DOHH2 (cell line): ENCODE data around the gene MMP2.

Source experiments
- H3F3A ChIP-seq: fragments of 200-600 bp; sonication (generic), shearing (Covaris generic); 2 replicates; pipeline ENCODE4 v1.6.0; 2016; ENCODE audit warnings: antibody characterized with exemption, mild to moderate bottlenecking; ENCODE audit not compliant: control insufficient read depth, insufficient read depth
- H3K27ac ChIP-seq: fragments of 200-600 bp; sonication (generic); 2 replicates; pipeline ENCODE4 v1.5.1; 2014; ENCODE audit warnings: low read depth, mild to moderate bottlenecking, low read length, moderate library complexity
- H3K27me3 ChIP-seq: fragments of 200-600 bp; sonication (generic); 2 replicates; pipeline ENCODE4 v1.6.1; 2014; ENCODE audit warnings: mild to moderate bottlenecking, low read length, mixed read lengths; ENCODE audit not compliant: control insufficient read depth
- H3K36me3 ChIP-seq: fragments of 200-600 bp; sonication (generic); 2 replicates; pipeline ENCODE4 v1.6.1; 2014; ENCODE audit warnings: mild to moderate bottlenecking, low read length, moderate library complexity, mixed read lengths; ENCODE audit not compliant: control insufficient read depth
- H3K4me1 ChIP-seq: fragments of 200-600 bp; sonication (generic); 2 replicates; pipeline ENCODE4 v1.6.1; 2014; ENCODE audit warnings: mild to moderate bottlenecking, low read length, mixed read lengths; ENCODE audit not compliant: control insufficient read depth
- H3K4me2 ChIP-seq: fragments of 200-600 bp; sonication (generic); 2 replicates; pipeline ENCODE4 v1.6.0; 2014; ENCODE audit warnings: mild to moderate bottlenecking, low read length, moderate library complexity
- H3K4me3 ChIP-seq: fragments of 200-600 bp; sonication (generic); 2 replicates; pipeline ENCODE4 v1.5.1; 2014; ENCODE audit warnings: mild to moderate bottlenecking, low read length, mixed read lengths
- H3K79me2 ChIP-seq: fragments of 200-600 bp; sonication (generic); 2 replicates; pipeline ENCODE4 v1.6.1; 2014; ENCODE audit warnings: mild to moderate bottlenecking, low read length, mixed read lengths; ENCODE audit not compliant: control insufficient read depth
- H3K9me2 ChIP-seq: fragments of 200-600 bp; sonication (generic); replicated peaks from 2 replicates; pipeline ENCODE4 v1.6.1; 2014; ENCODE audit warnings: mild to moderate bottlenecking, low read length, mixed read lengths; ENCODE audit not compliant: control insufficient read depth
- H3K9me3 ChIP-seq: fragments of 200-600 bp; sonication (generic); 2 replicates; pipeline ENCODE4 v1.6.1; 2014; ENCODE audit warnings: antibody characterized with exemption, low read length, mixed read lengths; ENCODE audit not compliant: control insufficient read depth, insufficient read depth
- H4K20me1 ChIP-seq: fragments of 200-600 bp; sonication (generic); 2 replicates; pipeline ENCODE4 v1.6.0; 2014; ENCODE audit warnings: low read depth, mild to moderate bottlenecking, antibody characterized with exemption, low read length, moderate library complexity; ENCODE audit not compliant: control insufficient read depth, insufficient read depth
- EZH2phosphoT487 ChIP-seq: fragments of 200-600 bp; sonication (generic); IDR thresholded peaks from 2 replicates; pipeline ENCODE4 v1.6.1; 2017; ENCODE audit warnings: borderline replicate concordance, mild to moderate bottlenecking, antibody characterized with exemption, low read length, moderate library complexity, mixed read lengths
- TF ChIP-seq, protein P1 (sequence below): fragments of 200-600 bp; sonication (generic); IDR thresholded peaks from one replicate; pipeline ENCODE4 v1.5.1; 2014; ENCODE audit warnings: antibody characterized with exemption, mild to moderate bottlenecking, low read depth, low read length; ENCODE audit not compliant: poor library complexity, severe bottlenecking

The MMP2 gene

GRCh38 chr16:55467898-55468297 is 11.1 kb upstream of the MMP2 start:
- H3K9me3 ChIP-seq: no peaks in the 10 kb centered on the region

DNA sequence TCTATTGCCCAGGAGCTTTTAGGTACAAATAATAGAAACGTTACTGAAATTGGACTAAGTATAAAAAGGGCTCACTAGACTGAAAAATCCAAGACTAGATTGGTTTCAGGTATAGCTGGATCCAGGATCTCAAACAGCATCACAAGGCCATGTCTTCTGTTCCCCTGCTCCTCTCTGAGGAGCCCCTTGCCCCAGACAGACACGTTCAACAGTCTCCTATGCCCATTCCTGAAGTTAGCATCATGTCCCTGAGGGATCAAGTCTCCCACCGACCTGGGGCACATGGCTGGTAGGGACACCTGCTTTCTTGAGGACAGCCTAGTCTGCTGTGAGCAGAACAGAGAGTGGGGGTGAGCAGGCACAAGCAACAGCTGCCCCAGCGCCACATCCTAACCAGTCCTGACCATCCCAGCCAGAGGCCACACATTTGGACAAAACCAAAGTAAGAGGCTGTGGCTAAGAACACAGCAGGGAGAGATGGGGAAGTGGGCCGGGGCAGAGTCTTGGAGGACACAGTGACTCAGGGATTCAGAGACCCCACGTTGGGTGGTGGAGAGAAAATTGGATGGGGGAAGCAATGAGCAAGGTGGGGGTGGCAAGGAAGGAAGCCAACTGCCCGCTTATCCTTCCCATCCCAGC is 10.5 kb upstream of the MMP2 start:
- Histone ChIP-seq H3F3A (no peaks in the 10 kb centered on the region), H3K9me2 (no peaks in the 10 kb centered on the region), H3K4me3 (no peak overlapping the region), H3K27ac (no peak overlapping the region), H3K4me2 (no peak overlapping the region), H3K4me1 (no peaks in the 10 kb centered on the region), H3K36me3 (no peaks in the 10 kb centered on the region), H3K27me3 (no peaks in the 10 kb centered on the region), H3K79me2 (no peaks in the 10 kb centered on the region), H3K9me3 (no peaks in the 10 kb centered on the region), H4K20me1 (no peaks in the 10 kb centered on the region)
- TF ChIP-seq EZH2phosphoT487: no peak
- TF ChIP-seq, protein P1, sequence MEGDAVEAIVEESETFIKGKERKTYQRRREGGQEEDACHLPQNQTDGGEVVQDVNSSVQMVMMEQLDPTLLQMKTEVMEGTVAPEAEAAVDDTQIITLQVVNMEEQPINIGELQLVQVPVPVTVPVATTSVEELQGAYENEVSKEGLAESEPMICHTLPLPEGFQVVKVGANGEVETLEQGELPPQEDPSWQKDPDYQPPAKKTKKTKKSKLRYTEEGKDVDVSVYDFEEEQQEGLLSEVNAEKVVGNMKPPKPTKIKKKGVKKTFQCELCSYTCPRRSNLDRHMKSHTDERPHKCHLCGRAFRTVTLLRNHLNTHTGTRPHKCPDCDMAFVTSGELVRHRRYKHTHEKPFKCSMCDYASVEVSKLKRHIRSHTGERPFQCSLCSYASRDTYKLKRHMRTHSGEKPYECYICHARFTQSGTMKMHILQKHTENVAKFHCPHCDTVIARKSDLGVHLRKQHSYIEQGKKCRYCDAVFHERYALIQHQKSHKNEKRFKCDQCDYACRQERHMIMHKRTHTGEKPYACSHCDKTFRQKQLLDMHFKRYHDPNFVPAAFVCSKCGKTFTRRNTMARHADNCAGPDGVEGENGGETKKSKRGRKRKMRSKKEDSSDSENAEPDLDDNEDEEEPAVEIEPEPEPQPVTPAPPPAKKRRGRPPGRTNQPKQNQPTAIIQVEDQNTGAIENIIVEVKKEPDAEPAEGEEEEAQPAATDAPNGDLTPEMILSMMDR: no peak

More at GRCh38 chr16:55467898-55468297, 11.1 kb upstream of the MMP2 start:
- Histone ChIP-seq H3K4me2 (no peak overlapping the region), H3K79me2 (no peaks in the 10 kb centered on the region), H3K4me1 (no peaks in the 10 kb centered on the region), H4K20me1 (no peaks in the 10 kb centered on the region), H3K36me3 (no peaks in the 10 kb centered on the region), H3F3A (no peaks in the 10 kb centered on the region), H3K4me3 (no peak overlapping the region), H3K27me3 (no peaks in the 10 kb centered on the region), H3K9me2 (no peaks in the 10 kb centered on the region), H3K27ac (no peak overlapping the region)
- no peak for TF ChIP-seq EZH2phosphoT487
- TF ChIP-seq, protein P1: no peak

DNA sequence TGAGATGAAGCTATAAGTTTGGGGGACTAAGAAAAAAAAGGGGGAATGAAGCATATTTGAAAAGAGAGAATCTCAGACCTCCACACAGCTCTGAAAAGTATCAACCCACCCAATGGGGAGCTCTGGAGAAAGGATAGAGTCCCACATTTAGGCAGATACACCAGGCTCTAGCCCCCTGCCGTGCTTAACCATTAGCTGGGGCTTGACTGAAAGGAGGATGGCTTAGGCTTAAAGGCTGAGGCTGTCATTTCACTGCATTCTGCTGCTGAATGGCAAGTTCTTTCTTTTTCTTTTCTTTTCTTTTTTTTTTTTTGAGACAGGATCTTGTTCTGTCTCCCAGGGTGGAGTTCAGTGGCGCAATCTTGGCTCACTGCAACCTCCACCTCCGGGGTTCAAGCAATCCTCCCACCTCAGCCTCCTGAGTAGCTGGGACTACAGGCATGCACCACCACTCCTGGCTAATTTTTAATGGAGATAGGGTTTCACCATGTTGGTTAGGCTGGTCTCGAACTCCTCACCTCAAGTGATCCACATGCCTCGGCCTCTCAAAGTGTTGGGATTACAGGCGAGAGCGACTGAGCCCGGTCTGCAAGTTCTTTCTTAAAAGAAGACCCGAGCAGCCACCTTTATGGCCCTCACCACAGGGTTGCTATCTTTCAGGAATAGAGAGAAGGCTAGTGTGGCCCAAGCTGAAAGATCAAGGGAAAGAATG is 9.0 kb upstream of the MMP2 start:
- H3K9me2 ChIP-seq: no peaks in the 10 kb centered on the region
- H3K27ac ChIP-seq: no peak overlapping the region
- no peaks in the 10 kb centered on the region for H3K9me3 ChIP-seq
- H4K20me1 ChIP-seq: no peaks in the 10 kb centered on the region
- H3K27me3 ChIP-seq: no peaks in the 10 kb centered on the region
- no peak overlapping the region for H3K4me2 ChIP-seq
- no peak overlapping the region for H3K4me3 ChIP-seq
- no peaks in the 10 kb centered on the region for H3F3A ChIP-seq
- H3K4me1 ChIP-seq: no peaks in the 10 kb centered on the region
- no peak for TF ChIP-seq EZH2phosphoT487
- TF ChIP-seq, protein P1: no peak
- H3K79me2 ChIP-seq: no peaks in the 10 kb centered on the region
- no peaks in the 10 kb centered on the region for H3K36me3 ChIP-seq
